ENCODE results near the gene VPS13D.
"Not testable (repeated sequence)": the region's sequence is repeated elsewhere in the genome, so short reads cannot be mapped to it uniquely, and the experiment has no call there.

VPS13D gene

DNA sequence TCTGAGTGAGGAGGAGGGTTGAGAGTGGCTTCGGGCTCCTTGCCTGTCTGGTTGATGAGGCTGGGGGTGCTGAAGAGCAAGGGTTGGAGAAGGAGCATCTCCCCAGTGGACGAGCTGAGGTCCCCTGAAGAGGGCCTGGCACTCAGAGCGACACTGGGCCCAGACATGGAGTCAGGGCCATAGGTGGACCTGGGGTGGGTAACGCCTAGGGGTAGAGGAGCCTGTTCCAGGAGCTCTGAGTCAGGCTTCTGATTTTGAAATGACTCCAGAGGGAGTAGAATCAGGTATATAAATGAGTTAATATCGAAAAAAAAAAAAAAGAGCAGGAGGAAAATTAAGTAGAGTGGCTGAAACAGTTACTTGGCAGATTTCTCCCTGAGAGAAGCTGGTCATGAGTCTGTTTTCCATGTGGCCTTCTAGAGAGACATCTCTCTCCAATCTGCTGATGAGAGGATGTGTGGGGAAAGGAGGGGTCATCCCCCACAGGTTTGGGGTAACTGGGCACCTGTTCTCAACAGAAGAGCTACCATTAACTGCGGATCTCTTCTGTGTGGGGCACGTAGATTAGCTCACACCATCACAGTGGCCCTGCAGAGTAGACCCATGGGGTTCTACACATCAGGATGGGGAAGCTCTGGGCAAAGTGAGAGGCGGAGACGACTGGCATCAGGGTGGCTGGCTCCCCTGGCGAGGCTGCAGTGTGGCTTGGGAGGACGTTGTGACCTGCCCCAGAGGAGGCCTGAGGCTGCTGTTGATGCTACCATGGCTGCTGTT is 272.7 kb downstream of the VPS13D start:
- no peak for DNase-seq

DNA sequence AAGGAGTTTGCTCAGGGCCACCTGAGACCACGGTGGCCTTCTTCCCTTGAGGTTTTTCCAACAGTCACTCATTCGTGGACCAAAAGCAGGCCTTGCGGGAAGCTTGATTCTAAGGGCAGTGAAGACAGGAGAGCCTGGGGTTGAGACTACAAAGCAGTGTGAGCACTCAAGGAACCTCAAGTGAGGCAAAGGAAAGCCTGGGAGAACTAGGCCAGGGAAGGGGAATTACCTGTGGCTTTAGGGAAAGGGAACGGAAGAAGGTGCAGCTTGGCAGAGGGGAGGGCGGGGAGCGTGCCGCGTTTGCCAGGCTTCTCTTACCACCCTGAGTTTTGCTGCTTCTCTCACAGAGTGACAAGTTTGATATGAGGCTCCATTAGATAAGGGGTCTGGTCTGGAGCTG is 273.9 kb downstream of the VPS13D start:
- no peak for DNase-seq

DNA sequence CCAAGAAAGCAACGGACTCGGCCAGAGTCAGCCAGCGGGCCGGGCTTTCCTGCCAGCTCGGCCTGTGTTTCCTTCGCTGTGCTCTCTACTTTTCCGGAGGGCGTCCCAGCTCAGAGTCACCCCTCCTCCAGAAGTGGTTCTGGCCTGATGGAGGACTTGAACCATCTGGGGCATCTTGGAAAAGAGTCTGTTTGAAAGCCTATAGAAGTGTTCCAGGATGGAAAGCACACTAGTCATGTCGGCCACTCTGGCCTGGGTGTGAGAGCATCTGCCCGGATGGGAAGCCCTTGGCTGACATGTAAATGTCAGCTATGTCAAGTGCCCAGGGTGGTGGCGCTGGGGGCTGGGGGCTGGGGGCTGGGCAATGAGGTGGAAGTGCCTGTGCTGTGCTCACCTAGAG is 274.8 kb downstream of the VPS13D start:
- no peak for DNase-seq

DNA sequence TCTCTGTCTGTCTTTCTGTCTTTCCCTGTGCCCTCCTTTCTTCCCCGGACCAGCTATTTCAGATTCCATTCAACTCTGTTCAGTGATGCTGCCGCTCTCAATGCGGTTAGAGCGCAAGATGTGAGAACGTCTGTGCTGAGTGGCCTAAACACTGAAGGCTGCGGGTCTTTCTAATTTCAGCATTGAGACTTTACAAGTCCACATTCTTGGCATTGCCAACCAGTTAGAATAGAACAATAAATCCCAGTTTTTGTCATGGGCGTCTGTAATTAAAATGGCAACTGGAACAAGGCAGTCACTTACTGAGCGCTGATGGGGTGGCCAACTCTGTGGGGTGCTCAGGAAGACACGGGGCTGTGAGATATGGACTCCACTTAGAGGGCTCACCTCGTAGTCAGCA is 275.4 kb downstream of the VPS13D start:
- DNase-seq: no peak

DNA sequence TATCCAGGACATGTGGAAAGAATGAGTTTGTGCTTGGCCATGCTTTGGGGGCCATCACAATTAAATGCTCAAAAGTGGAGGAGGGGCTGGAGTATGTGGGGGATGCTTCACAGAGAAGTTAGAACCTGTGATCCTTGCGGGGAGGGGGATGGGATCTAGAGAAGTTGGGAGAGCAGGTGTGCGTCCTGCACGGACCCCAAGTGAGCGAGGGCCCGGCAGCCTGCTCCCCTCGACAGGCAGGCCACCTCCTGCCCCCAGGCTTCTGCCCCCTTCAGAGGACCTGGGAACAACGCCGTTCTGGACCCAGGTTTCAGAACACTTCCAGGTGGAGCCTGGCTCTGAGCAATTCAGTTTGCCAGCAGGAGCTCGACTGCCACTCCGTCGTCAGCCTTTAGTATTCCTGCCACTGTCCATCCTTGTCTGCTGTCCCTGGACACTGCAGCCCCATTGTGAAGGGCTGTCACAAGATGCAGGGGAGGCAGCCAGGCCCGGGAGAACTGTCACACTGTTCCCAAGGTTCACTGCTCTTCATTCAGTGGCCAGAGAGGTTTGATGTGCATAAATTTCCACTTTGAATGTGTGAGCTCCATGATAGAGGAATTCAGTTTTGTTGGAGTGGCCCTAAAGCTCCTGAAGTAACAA is 275.9 kb downstream of the VPS13D start:
- DNase-seq: no peak

DNA sequence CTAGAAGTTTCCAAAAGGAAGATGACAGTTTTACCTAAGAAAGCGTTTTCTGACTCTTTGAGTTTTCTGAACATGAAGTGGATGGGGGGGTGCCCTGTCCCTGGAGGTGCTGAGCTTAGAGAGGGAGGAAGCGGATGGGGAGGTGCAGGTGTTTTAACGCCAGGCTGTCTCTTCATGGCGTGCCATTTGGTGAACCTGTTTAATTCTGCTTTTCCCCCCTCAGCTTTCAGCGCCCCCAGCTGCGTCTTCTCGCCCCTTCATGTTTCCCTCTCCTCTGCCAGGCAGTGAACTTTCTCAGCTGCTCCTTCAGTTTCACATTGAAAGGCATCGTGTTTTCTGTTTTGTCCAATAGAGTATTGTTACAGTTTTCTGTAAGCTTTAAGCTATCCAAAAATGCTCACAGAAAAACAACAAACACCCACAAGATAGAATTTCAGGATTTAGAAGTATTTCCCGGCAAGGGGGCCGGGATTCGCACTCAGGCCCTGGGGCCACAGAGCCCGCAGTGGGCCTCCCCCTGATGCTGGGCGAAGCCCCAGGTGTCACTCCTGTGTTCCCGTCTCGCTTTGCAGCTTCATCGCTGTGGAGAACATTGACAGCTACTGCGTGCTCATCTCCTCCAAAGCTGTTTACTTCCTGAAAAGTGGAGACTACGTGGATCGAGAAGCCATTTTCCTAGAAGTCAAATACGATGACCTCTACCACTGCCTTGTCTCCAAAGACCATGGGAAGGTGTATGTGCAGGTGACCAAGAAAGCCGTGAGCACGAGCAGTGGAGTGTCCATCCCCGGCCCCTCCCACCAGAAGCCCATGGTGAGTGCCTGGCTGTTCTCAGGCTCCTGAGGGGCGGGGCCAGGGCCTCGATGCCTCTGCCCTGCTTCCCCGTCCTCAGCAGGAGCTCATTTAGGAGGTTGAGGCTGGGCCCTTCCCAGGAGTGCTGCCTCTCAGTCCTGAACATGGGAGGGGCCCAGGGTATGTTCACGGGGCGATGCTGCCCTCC is 276.8 kb downstream of the VPS13D start:
- no peak for DNase-seq

DNA sequence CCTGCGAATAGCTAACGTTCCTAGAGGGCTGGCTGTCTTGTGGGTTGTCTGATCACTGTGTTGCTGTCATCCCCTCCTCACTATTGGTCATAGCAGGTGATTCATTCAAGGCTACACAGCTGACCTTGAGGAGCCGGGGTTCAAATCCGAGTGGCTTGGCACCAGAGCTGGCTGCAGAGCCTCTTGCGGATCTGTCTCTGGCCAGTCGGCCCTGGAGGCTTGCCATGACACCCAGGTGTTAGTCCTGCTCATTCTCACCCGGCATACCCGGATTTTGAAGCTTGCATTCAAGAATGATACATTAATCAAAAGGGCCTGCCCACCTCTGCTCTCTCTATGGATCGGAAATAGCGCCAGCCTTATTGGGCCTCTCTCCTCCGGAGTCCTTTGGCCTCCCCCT is 277.8 kb downstream of the VPS13D start:
- DNase-seq: no peak

DNA sequence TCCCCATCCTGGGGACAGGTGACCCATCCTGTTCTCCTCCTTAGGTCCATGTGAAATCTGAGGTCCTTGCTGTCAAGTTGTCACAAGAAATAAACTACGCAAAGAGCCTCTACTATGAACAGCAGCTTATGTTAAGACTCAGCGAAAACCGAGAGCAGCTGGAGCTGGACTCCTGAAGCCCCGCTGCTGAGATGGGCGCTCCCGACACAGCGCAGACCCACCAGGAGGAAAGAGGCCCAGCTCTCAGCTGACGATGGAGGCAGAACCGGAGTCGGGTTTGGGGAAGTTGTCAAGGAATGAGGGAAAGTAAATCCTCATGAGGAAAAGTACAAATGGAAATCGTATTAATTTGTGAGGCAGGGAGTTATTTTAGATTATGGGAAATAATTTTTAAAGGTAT is 279.0 kb downstream of the VPS13D start:
- no peak for DNase-seq

DNA sequence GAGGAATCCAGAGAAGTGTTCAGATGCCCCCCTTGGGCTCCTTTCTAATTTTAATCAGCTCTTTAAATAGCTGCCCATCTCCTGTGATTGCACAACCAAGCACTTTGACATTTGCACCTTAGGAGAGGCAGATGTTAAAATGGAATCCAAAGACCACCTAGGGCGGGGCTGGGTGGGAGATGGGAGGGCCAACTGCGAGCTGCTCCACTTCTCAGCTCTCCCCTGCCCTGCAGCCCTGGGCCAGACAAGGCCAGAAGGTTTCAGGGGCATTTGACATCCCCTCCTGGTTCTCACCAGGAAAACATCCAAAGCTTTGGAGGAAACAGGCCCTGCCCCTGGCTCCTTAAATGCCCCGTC is 281.3 kb downstream of the VPS13D start:
- DNase-seq: no peak

DNA sequence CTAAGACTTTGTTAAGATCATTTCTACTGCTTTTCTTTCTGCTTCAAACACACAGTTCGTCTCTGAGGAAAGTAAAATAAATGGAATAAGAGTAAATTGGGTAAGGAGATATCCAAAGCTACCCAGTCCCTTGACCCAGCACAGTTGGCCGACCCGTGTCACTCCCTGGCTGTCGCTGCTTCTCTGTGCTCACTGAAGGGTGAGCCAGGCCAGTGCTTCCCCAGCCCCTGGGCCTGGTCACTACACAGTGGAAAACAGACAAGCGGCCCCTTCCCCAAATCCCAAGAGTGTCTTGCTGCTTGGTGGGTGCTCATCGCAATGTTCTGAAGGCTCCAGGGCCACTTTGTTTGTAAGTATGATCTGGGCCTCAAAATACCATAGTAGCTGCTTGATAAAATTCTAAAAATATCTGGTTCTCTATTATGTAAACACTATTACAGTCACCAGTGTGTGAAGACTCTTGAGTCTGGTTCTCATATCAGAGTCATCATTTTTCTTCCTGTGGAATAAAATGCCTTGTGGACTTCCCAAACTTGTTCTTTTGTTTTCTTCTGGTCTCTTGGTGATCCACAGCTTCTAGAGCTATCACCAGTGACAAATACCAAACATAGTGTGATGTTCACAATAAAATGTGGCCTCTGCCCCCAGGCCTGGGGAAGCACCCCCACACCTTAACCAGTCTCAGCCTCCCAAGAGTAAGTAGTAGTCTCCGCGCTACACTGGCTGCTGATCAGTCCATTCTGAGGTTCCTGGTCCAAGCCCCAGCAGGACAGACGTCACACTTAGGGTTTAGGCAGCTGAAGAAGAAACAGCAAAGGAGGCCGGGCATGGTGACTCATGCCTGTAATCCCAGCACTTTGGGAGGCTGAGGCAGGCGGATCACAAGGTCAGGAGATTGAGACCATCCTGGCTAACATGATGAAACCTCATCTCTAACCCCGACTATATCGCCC is 282.0 kb downstream of the VPS13D start:
- no peak for DNase-seq

DNA sequence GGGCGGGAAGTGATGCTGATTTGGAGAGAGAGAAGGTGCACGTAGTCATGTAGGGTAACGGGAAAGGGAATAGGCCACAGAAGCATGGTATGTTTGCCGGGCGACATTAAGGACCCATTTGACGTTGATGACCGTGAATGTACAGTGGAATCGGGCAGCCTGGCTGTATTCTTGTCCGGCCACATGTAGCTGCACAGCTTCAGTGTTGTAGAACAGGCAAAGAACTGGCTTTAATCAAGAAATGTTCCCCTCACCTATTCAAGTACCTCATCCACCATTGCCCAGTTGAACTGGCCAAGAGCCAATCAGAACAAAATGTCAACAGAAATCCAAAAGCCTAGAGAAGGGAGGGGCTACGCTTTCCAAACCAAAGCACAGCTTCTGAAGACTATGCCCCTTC is 283.4 kb downstream of the VPS13D start:
- no peak for DNase-seq

DNA sequence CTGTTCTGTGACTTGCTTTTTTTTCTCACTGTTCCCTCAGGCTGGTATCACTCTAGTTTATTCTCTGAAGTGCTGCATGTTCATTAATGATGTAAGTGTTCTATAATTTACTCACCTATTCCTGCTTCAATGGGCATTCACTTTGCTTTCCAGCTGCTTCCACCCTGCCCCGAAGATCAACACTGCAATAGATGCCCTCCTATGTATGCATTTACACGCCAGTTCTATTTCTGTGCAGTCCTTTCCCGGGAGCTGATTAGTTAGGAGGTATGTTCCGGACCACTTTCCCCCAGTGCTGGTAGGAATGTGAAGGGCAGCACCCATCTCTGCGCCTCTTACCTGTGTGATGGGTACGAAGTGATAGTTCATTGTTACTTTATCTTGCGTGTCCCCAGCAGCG is 284.8 kb downstream of the VPS13D start:
- no peak for DNase-seq

DNA sequence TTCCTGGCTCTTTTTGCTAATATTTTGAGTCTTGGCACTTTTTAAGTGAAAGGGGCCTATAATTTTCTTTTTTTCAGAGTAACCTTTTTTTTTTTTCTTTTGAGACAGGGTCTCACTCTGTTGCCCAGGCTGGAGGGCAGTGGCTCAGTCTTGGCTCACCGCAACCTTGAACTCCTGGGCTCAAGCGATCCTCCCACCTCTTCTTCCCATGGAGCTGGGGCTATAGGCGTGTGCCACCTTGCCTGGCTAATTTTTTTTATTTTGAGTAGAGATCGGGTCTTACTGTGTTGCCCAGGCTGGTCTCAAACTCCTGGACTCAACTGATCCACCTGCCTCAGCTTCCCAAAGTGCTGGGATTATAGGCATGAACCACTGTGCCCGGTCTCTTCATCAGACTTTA is 285.4 kb downstream of the VPS13D start:
- DNase-seq: no peak

DNA sequence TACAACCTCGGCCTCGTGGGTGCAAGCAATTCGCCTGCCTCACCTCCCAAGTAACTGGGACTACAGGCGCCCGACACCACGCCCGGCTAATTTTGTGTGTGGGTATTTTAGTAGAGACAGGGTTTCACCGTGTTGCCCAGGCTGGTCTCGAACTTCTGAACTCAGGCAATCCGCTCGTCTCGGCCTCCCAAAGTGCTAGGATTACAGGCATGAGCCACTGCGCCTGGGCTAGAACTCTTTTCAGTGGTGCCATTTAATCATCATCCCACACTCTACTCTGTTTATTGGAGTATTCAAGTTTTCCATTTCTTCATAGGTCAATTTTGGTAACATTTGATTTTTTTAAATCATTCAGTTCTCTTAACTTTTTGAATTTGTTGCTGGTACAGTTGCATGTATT is 286.9 kb downstream of the VPS13D start:
- DNase-seq: no peak

DNA sequence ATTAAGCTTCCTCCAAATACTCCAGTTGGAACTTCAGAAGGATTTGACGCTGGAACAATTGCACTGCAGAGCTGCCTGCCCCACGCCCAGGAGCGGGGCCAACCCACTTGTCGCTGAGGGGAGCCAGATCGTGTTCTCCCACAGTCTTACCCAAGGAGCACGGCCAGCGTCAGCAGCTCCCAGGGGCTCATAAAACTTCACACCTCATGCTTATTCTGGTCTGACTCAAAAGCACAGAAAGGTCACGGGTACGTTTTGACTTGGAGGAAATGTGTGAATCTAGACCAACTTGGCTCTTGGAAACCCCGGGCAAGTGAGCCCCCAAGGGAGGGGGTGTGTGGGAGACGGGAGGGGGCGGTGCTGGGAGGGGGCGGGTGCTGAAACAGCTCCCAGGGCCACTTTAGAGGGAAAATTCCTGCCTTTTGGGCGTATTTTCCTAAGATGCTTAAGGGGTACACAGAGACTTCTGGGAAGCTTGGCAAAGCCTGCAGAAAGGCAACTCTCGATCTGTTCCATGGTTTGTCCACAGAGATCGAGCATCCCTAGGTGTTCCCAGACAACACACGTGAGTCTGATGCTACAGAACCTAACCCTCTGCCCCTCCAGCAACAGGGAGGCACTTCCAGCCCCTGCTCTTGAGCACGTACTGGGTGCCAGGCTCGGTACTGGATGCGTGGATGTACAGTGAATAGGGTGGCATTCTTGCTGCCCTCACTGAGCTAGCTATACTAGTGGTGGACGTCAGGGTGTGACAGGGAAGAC is 289.3 kb downstream of the VPS13D start:
- no peak for DNase-seq

DNA sequence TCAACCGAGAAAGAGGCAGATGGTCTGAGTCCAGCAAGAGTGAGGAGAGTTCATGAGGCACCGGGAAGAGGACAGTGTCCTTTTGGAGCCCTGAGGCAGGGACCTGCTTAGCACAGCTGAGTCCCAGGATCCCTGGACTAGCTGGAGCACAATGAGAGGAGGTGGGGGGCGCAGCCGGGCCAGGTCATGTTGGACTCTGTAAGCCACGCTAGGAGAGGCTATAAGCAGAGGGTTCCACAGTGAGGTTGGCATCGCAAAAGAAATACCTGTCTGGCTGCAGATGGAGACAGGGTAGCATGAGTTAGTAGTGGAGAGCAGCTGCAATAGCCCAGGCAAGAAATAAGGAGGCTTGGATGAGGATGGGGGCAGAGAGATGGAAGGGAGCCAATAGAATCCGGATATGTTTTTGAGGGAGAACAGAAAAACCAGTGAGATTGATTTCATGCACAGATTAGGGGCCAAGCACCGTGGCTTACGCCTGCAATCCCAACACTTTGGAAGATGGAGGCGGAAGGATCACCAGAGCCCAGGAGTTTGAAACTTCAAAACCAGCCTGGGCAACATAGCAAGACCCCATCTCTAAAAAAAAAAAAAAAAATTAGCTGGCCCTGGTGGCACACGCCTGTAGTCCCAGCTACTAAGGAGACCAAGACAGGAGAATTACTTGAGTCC is 290.0 kb downstream of the VPS13D start:
- DNase-seq: no peak

DNA sequence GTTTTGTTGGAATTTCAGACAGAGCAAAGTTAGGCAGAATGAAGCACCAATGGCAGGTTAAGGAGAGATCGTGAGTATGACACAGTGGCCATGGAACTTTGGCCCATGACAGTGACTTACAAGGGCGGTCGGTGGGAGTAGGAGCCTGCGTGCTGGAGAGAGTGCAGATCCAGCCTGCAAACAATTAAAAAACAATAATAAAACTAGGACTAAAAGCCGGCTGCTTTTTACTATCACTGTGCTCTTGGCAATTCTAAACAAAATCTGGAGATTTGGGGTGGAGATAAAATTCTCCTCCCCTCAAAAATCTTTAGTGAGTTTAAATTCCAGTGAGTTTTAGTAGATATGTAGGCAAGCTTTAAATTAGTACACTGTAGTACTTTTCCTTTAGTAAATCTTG is 291.3 kb downstream of the VPS13D start:
- no peak for DNase-seq

DNA sequence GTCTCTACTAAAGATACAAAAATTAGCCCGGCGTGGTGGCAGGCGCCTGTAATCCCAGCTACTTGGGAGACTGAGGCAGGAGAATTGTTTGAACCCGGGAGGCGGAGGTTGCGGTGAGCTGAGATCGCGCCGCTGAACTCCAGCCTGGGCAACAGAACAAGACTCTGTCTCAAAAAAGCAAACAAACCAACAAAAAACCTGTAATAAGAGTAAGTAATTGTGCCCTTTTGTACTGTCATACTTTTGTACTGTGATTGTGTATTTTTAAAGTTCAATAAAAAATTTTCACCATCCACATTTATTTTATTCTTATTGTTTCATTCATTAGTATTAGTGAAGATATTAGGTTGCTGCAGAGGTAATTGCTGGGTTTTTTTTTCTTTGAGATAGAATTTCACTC is 292.9 kb downstream of the VPS13D start:
- not testable (repeated sequence) for DNase-seq

DNA sequence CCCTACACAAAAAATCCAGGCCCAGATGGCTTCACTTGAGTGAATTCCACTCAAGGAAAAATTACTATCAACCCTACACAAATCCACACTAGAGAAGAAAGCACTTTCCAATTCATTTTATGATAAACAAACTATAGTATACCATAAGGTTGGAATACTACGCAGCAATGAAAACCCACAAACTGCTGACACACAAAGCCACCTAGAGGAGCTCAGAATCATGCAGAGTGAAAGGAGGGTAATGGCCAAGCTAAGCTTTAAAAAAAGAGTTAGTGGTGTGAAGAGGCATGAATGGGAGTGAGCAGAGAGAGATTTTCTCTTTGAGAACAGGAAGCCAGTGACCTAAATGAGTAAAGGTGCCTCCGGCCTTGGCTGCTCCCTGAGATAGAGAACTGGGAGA is 294.4 kb downstream of the VPS13D start:
- DNase-seq: no peak

DNA sequence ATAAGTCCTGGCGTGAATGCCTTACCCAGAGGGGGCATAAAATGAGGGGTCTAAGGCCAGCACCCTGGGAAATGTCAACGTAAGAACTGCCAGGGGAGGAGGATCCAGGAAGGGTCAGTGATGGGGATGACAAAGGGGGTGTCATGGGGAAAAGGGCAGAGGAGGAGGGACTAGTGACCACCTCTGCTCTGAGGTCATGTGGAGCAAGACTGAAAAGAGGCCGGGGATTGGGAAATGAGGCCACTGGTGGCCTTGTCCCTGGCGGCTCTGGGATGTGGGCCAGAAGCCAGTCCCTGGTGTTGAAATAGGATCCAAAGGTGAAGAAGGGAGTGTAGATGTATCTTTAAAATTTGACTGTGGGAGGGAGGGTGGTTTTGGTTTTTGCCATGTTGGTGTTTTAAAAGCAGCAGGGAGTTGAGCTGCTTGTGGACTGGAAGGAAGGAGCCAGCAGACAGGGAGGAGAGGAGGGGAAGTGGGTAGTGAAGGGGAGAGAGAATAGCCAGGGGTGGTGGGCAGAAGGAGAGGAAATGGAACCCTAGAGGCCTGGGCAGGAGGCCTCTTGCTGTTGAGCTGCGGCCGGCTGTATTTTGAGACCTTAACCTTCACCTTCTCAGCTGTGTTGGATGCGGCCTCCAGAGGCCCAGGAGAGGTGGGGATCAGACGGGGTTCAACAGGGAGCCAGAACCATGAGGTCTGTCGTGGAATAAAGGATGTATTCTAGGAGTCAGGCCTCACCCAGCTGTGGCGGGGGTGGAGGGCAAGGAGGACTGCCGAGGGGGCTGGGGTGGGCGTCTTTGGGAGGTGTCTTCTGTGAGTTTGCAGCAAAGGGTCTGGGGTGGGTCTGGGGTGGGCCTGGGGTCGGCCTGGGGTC is 295.7 kb downstream of the VPS13D start:
- no peak for DNase-seq

All from NCI-H526 treated with DMSO at 0.1 percent for 48 hours (cell line).